T-helper 17 cell (primary cell): ENCODE measurements around the gene MARS2. TPM values are rescaled to one million over a fixed set of nuclear protein-coding genes. Genes with fewer than 3 reads are reported as not detected.
"Not testable (repeated sequence)": the region's sequence is repeated elsewhere in the genome, so short reads cannot be mapped to it uniquely, and the experiment has no call there.

ENCODE experiments used
- ATAC-seq: fragments of 150-1000 bp; cut with Tn5 transposase; 2 replicates; pipeline ENCODE4 v1.10.0; 2021; ENCODE audit warnings: mild to moderate bottlenecking, moderate library complexity
- DNase-seq, 3 donors: peaks; one replicate each; pipeline versions ENCODE4 v3.0.0 to v3.0.0-alpha.2; 2020 to 2021
- H3K9me3 ChIP-seq: one replicate; pipeline ENCODE4 v1.7.0; 2013; ENCODE audit warnings: low read length, mild to moderate bottlenecking; ENCODE audit not compliant: control insufficient read depth, poor library complexity, severe bottlenecking
- H3K27ac Mint-ChIP-seq: one replicate; pipeline ENCODE4 v1.8.0; 2022; ENCODE audit warnings: mild to moderate bottlenecking, moderate library complexity, mixed read lengths
- H3K27me3 Mint-ChIP-seq: one replicate; pipeline ENCODE4 v1.8.0; 2022; ENCODE audit warnings: mixed read lengths
- H3K36me3 Mint-ChIP-seq: one replicate; pipeline ENCODE4 v1.8.0; 2022; ENCODE audit warnings: low read depth, mixed read lengths
- H3K4me1 Mint-ChIP-seq: one replicate; pipeline ENCODE4 v1.8.0; 2022; ENCODE audit warnings: mild to moderate bottlenecking, mixed read lengths
- H3K4me3 Mint-ChIP-seq: one replicate; pipeline ENCODE4 v1.8.0; 2022; ENCODE audit warnings: mild to moderate bottlenecking, moderate library complexity, mixed read lengths
- total RNA-seq, 4 donors: library from RNA in 2 of 4; stranded (reverse) in 2 of 4; gene quantifications; one replicate each; pipeline ENCODE4 v1.2.3 and lab custom pipeline; 2022 to 2026

The MARS2 gene
- total RNA-seq, 2 donors from 2014 or later, result 9.0 to 10.5 TPM

GRCh38 chr2:197710424-197711042, 5.4 kb downstream of the MARS2 start:
- Mint-ChIP-seq H3K36me3 (peaks cover 5% of the 10 kb centered on the region), H3K4me1 (peaks cover 39% of the 10 kb centered on the region), H3K27me3 (no peaks in the 10 kb centered on the region), H3K4me3 (no peak overlapping the region), H3K27ac (no peak overlapping the region)
- ATAC-seq (no peak), DNase-seq (no peak)
- no peaks in the 10 kb centered on the region for H3K9me3 ChIP-seq

GRCh38 chr2:197711578-197711977, 6.4 kb downstream of the MARS2 start:
- ATAC-seq, result no peak
- DNase-seq, result no peak
- H3K27me3 Mint-ChIP-seq, result no peaks in the 10 kb centered on the region
- H3K4me1 Mint-ChIP-seq, result peaks cover 31% of the 10 kb centered on the region
- H3K4me3 Mint-ChIP-seq, result no peak overlapping the region
- H3K9me3 ChIP-seq, result no peaks in the 10 kb centered on the region
- no peak overlapping the region for H3K27ac Mint-ChIP-seq
- peaks cover 5% of the 10 kb centered on the region for H3K36me3 Mint-ChIP-seq

GRCh38 chr2:197713271-197713670, 8.1 kb downstream of the MARS2 start:
- Mint-ChIP-seq H3K36me3 (peaks cover 5% of the 10 kb centered on the region), H3K27ac (no peak overlapping the region), H3K4me1 (peaks cover 20% of the 10 kb centered on the region), H3K4me3 (no peak overlapping the region), H3K27me3 (no peaks in the 10 kb centered on the region)
- H3K9me3 ChIP-seq, result no peaks in the 10 kb centered on the region
- no peak for DNase-seq
- ATAC-seq, result no peak

GRCh38 chr2:197717863-197718262, 12.7 kb downstream of the MARS2 start:
- no peak overlapping the region for H3K4me3 Mint-ChIP-seq
- H3K9me3 ChIP-seq, result no peaks in the 10 kb centered on the region
- peaks cover 3% of the 10 kb centered on the region for H3K36me3 Mint-ChIP-seq
- H3K27ac Mint-ChIP-seq, result no peak overlapping the region
- H3K27me3 Mint-ChIP-seq, result no peaks in the 10 kb centered on the region
- ATAC-seq (no peak), DNase-seq (no peak)
- H3K4me1 Mint-ChIP-seq, result peaks cover 5% of the 10 kb centered on the region

- Mint-ChIP-seq H3K27me3 (peaks cover 4% of the 10 kb centered on the region), H3K27ac (no peak overlapping the region), H3K36me3 (peaks cover 2% of the 10 kb centered on the region), H3K4me1 (no peaks in the 10 kb centered on the region), H3K4me3 (no peak overlapping the region)
- DNase-seq (no peak), ATAC-seq (no peak)
- no peaks in the 10 kb centered on the region for H3K9me3 ChIP-seq
Observed at GRCh38 chr2:197727011-197727410, 21.8 kb downstream of the MARS2 start.

GRCh38 chr2:197728555-197729544, 23.7 kb downstream of the MARS2 start:
- not testable (repeated sequence) for H3K9me3 ChIP-seq, H3K36me3 Mint-ChIP-seq, ATAC-seq, DNase-seq, H3K27me3 Mint-ChIP-seq, H3K27ac Mint-ChIP-seq, H3K4me3 Mint-ChIP-seq, H3K4me1 Mint-ChIP-seq

GRCh38 chr2:197740200-197740599, 35.0 kb downstream of the MARS2 start:
- H3K27me3 Mint-ChIP-seq, result peaks cover 5% of the 10 kb centered on the region
- no peaks in the 10 kb centered on the region for H3K9me3 ChIP-seq
- H3K4me1 Mint-ChIP-seq, result no peaks in the 10 kb centered on the region
- H3K4me3 Mint-ChIP-seq, result no peak overlapping the region
- H3K36me3 Mint-ChIP-seq, result peaks cover 2% of the 10 kb centered on the region
- no peak for ATAC-seq
- no peak for DNase-seq
- no peak overlapping the region for H3K27ac Mint-ChIP-seq

Other genes starting within 250 kb of the MARS2 start
- 100 to 1,000 TPM; 161 to 182 TPM for gene HSPD1, start 205.5 kb upstream of the MARS2 start, total RNA-seq
- 10 to 100 TPM; 61.3 to 74.6 TPM for gene HSPE1, start 205.0 kb upstream of the MARS2 start, total RNA-seq
- gene MOB4, start 189.3 kb upstream of the MARS2 start, total RNA-seq, result 10 to 100 TPM; 16.3 to 28.9 TPM
- under 1 TPM in 1 of 2 donors, not detected in 1; 0.05 TPM for gene RFTN2, start 29.8 kb upstream of the MARS2 start, total RNA-seq
- gene BOLL, start 80.0 kb downstream of the MARS2 start, total RNA-seq, result not detected
- 10 to 100 TPM; 24.9 to 27.2 TPM for gene PLCL1, start 99.2 kb downstream of the MARS2 start, total RNA-seq